GM18951 (cell line): ENCODE data around the gene CLEC12A.

Source experiments
- POLR2A ChIP-seq: IDR thresholded peaks from 4 replicates; pipeline ENCODE4 v1.6.1; 2011; ENCODE audit warnings: mild to moderate bottlenecking; ENCODE audit not compliant: insufficient read length, insufficient read depth; ENCODE audit errors: extremely low read depth
- in situ Hi-C: fragments of 300-500 bp; cut with MboI; formaldehyde crosslinking; loops from one replicate; pipeline ENCODE4 v1.12.0; 2022; ENCODE audit warnings: low sequenced_read_pairs, mixed read lengths, inconsistent platforms; ENCODE audit not compliant: unreplicated experiment

Gene CLEC12A

DNA sequence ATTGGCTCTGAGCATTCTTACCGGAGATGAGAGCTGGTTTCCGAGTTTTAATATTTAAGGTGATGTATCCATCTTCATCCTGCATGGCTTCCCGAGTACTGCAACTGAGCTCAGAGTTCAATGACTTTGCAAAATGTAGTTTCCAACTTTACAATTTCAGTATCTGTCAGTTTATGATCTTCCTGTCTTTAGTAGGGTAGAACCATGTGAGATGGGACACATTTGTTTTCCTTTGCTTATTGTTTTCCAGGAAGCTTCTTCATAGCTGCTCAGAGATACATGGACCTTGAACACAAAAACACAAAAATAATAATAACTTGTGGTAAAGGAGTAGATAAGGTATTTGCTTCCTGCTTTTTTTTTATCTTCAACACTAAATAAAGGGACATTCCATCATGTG is 27.8 kb downstream of the CLEC12A start, which contains the start of gene CLEC1B:
TSS of gene CLEC1B (minus strand) at position 106 of the 400 bp plus-strand sequence. CDS start at position 85, 21 bp downstream.
- in situ Hi-C loops: no loop called here
- TF ChIP-seq POLR2A: no peak

GRCh38 chr12:10001171-10001776 is 30.1 kb downstream of the CLEC12A start:
- TF ChIP-seq POLR2A: no peak
- in situ Hi-C loops: no loop called here

GRCh38 chr12:10012630-10013330 is 41.6 kb downstream of the CLEC12A start:
- in situ Hi-C loops: no loop called here
- no peak for TF ChIP-seq POLR2A

DNA sequence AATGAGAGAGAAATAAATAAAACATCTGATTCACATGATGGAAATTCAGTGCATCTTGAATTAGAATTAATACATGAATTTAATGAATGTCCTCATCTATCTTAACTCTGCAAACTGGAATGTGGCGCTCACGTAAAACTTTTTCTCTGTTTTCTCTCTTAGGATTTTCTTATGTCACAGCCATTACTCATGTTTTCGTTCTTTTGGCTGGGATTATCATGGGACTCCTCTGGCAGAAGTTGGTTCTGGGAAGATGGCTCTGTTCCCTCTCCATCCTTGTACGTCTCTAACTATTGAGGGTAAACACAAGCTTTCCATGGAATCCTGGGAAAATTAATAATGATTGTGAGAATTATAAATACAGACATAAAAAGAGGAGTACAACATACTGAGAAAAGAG is 44.2 kb downstream of the CLEC12A start:
- in situ Hi-C loops: no loop called here
- TF ChIP-seq POLR2A: no peak

GRCh38 chr12:10016881-10017280 is 45.7 kb downstream of the CLEC12A start:
- in situ Hi-C loops: no loop called here
- TF ChIP-seq POLR2A: no peak

GRCh38 chr12:10018386-10018785 is 47.2 kb downstream of the CLEC12A start:
- in situ Hi-C loops: no loop called here
- TF ChIP-seq POLR2A: no peak

DNA sequence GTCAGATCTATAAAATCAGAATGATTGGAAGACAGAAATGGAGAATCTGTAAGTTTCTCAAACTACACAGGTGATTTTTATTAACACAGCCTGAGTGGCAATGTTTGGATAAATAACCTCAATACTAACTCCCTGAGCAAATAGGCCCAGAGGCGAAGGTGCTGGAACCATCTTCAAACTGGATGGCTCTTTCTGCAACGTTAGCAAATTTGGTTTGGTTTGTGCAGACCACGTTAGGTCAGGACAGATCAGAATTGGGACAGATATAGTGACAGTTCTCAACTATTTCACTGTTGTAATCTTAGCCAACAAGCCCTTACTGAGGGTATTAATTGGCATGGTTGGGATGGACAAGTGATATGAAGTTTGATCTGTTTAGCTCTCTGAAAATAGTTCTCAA is 50.1 kb downstream of the CLEC12A start:
- TF ChIP-seq POLR2A: no peak

GRCh38 chr12:10025236-10025635 is 54.0 kb downstream of the CLEC12A start:
- no peak for TF ChIP-seq POLR2A
- in situ Hi-C loops: loop anchor here (10.0 kb wide), 1 partner anchor 120 kb away; no protein-coding TSS in a partner anchor

More for the DNA sequence above, 50.1 kb downstream of the CLEC12A start:
- in situ Hi-C loops: loop anchor here (10.0 kb wide), 1 partner anchor 123 kb away; no protein-coding TSS in a partner anchor

DNA sequence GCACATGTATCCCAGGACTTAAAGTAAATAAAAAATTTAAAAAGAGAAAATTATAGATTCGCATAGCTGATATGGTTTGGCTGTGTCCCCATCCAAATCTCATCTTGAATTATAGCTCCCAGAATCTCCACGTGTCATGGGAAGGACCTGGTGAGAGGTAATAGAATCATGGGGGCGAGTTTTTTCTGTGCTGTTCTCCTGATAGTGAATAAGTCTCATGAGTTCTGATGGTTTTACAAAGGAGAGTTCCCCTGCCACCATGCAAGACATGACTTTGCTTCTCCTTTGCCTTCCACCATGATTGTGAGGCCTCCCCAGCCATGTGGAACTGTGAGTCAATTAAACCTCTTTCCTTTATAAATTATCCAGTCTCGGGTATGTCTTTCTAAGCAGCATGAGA is 55.5 kb downstream of the CLEC12A start:
- in situ Hi-C loops: loop anchor here (10.0 kb wide), 1 partner anchor 118 kb away; no protein-coding TSS in a partner anchor

- no peak for TF ChIP-seq POLR2A
- in situ Hi-C loops: loop anchor here (10.0 kb wide), 1 partner anchor 117 kb away; no protein-coding TSS in a partner anchor
These were observed 56.1 kb downstream of the CLEC12A start for GRCh38 chr12:10027311-10027710.

DNA sequence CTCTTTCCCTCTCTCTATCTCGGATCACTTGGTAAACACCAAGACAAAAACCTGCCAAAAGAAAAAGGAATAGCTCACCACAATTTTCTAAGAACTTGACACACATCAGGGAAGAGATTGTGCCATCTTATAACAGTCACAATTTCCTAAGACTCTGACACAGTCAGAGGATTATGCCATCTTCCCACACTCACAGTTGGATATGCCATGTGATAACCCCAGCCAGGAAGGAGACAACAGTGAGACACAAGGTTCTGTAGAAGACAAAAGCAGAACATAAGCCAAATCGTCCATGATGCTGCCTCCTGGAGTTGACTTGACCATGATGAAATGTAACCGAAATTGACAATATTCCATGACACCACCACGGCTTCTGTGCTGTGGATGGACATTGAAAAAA is 56.5 kb downstream of the CLEC12A start:
- no peak for TF ChIP-seq POLR2A
- in situ Hi-C loops: loop anchor here (10.0 kb wide), 1 partner anchor 117 kb away; no protein-coding TSS in a partner anchor

DNA sequence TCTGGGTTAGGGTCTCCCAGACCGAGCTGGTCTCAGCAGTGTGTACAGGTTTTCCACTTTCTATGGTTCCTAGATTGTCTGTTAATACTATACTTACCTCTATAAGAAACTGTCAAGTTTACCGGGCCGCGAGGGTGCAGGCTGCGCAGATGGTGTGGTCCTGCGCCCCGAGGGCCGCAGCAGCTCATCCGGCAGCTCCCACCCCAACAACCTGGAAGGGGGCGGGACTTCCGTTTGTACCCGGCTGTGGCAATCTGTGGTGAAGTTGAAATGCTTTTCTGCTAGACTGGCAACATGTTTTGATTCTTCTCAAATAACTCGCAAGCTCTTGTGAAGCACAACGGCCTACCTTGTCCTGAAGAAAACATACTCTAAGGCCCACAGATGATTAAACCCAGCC is 59.2 kb downstream of the CLEC12A start, which contains the start of gene CLEC9A:
TSS of gene CLEC9A (plus strand) at position 237 of the 400 bp plus-strand sequence. CDS start 22,006 bp downstream, outside the sequence.
- no peak for TF ChIP-seq POLR2A
- in situ Hi-C loops: no loop called here

GRCh38 chr12:10031321-10031720 is 60.1 kb downstream of the CLEC12A start:
- in situ Hi-C loops: no loop called here
- TF ChIP-seq POLR2A: no peak

- TF ChIP-seq POLR2A: no peak
- in situ Hi-C loops: no loop called here
These were observed 60.6 kb downstream of the CLEC12A start for GRCh38 chr12:10031771-10032175.
